HG03439 (cell line): ENCODE data around the gene WNT1.

Experiments used
- ATAC-seq: cut with Tn5 transposase; IDR thresholded peaks from one replicate; pipeline ENCODE4 v1.9.1; 2021; ENCODE audit warnings: mild to moderate bottlenecking, moderate library complexity; ENCODE audit not compliant: unreplicated experiment

Gene WNT1

GRCh38 chr12:49026678-49027480, 48.8 kb downstream of the WNT1 start:
- ATAC-seq: no peak

GRCh38 chr12:49027846-49028555, 49.9 kb downstream of the WNT1 start:
- ATAC-seq: no peak

GRCh38 chr12:49028666-49029275, 50.6 kb downstream of the WNT1 start:
- no peak for ATAC-seq

- no peak for ATAC-seq
These were observed 52.0 kb downstream of the WNT1 start for GRCh38 chr12:49030119-49030518.

GRCh38 chr12:49030714-49031572, 52.8 kb downstream of the WNT1 start:
- ATAC-seq: no peak

GRCh38 chr12:49031573-49032161, 53.5 kb downstream of the WNT1 start:
- no peak for ATAC-seq
